ENCODE data around the gene ITGAL. TPM values are rescaled to one million over a fixed set of nuclear protein-coding genes. Genes with fewer than 3 reads are reported as not detected.
"Not testable (repeated sequence)": the region's sequence is repeated elsewhere in the genome, so short reads cannot be mapped to it uniquely, and the experiment has no call there.

The ITGAL gene
- total and polyA plus RNA-seq, 4 donors = 1.2 to 4.9 (median 3.7) TPM

GRCh38 chr16:30510376-30510938, 37.9 kb downstream of the ITGAL start:
- no peaks in the 10 kb centered on the region for H3K4me1 ChIP-seq (ENCODE audit: control insufficient read depth, insufficient read depth, low read length)
- H3K27me3 ChIP-seq (ENCODE audit: control insufficient read depth, insufficient read depth, low read length) = no peaks in the 10 kb centered on the region
- no peak overlapping the region for H3K4me3 ChIP-seq (ENCODE audit: low read depth, low read length)
- H3K9me3 ChIP-seq (ENCODE audit: control insufficient read depth, insufficient read depth, low read length) = no peaks in the 10 kb centered on the region
- H3K27ac ChIP-seq (ENCODE audit: low read depth, low read length) = no peak overlapping the region
- DNase-seq (ENCODE audit: low read depth in 4 of 6, low spot score in 6 of 6) = no peak
- 69% methylated on average over 3 of the region's 4 CpGs for WGBS (ENCODE audit: insufficient coverage)
- no peaks in the 10 kb centered on the region for H3K36me3 ChIP-seq (ENCODE audit: control insufficient read depth, insufficient read depth, low read length)

- no peak for DNase-seq (ENCODE audit: low read depth in 4 of 6, low spot score in 6 of 6)
- Histone ChIP-seq H3K4me1 (ENCODE audit: control insufficient read depth, insufficient read depth, low read length) (no peaks in the 10 kb centered on the region), H3K9me3 (ENCODE audit: control insufficient read depth, insufficient read depth, low read length) (no peaks in the 10 kb centered on the region), H3K36me3 (ENCODE audit: control insufficient read depth, insufficient read depth, low read length) (no peaks in the 10 kb centered on the region), H3K4me3 (ENCODE audit: low read depth, low read length) (no peak overlapping the region), H3K27ac (ENCODE audit: low read depth, low read length) (no peak overlapping the region), H3K27me3 (ENCODE audit: control insufficient read depth, insufficient read depth, low read length) (no peaks in the 10 kb centered on the region)
- WGBS (ENCODE audit: insufficient coverage) = 100% methylated on average over 2 of the region's 3 CpGs
These were observed 39.0 kb downstream of the ITGAL start for GRCh38 chr16:30511509-30511908.

- H3K4me3 ChIP-seq (ENCODE audit: low read depth, low read length) = no peak overlapping the region
- DNase-seq (ENCODE audit: low read depth in 4 of 6, low spot score in 6 of 6) = no peak
- no peak overlapping the region for H3K27ac ChIP-seq (ENCODE audit: low read depth, low read length)
- no peaks in the 10 kb centered on the region for H3K4me1 ChIP-seq (ENCODE audit: control insufficient read depth, insufficient read depth, low read length)
- 87% methylated on average over 2 of the region's 2 CpGs for WGBS (ENCODE audit: insufficient coverage)
- no peaks in the 10 kb centered on the region for H3K9me3 ChIP-seq (ENCODE audit: control insufficient read depth, insufficient read depth, low read length)
- no peaks in the 10 kb centered on the region for H3K36me3 ChIP-seq (ENCODE audit: control insufficient read depth, insufficient read depth, low read length)
- H3K27me3 ChIP-seq (ENCODE audit: control insufficient read depth, insufficient read depth, low read length) = no peaks in the 10 kb centered on the region
These were observed 42.7 kb downstream of the ITGAL start for GRCh38 chr16:30515275-30515674.

- WGBS (ENCODE audit: insufficient coverage) = 94% methylated on average over 8 of the region's 10 CpGs
- Histone ChIP-seq H3K4me1 (ENCODE audit: control insufficient read depth, insufficient read depth, low read length) (no peaks in the 10 kb centered on the region), H3K27ac (ENCODE audit: low read depth, low read length) (no peak overlapping the region), H3K27me3 (ENCODE audit: control insufficient read depth, insufficient read depth, low read length) (no peaks in the 10 kb centered on the region), H3K4me3 (ENCODE audit: low read depth, low read length) (no peak overlapping the region), H3K9me3 (ENCODE audit: control insufficient read depth, insufficient read depth, low read length) (no peaks in the 10 kb centered on the region), H3K36me3 (ENCODE audit: control insufficient read depth, insufficient read depth, low read length) (peaks cover 4% of the 10 kb centered on the region)
- DNase-seq (ENCODE audit: low read depth in 4 of 6, low spot score in 6 of 6) = no peak
These were observed 46.0 kb downstream of the ITGAL start for GRCh38 chr16:30518552-30518951.

GRCh38 chr16:30519120-30520049, 46.8 kb downstream of the ITGAL start:
- Histone ChIP-seq H3K9me3 (ENCODE audit: control insufficient read depth, insufficient read depth, low read length) (no peaks in the 10 kb centered on the region), H3K27me3 (ENCODE audit: control insufficient read depth, insufficient read depth, low read length) (no peaks in the 10 kb centered on the region), H3K4me3 (ENCODE audit: low read depth, low read length) (no peak overlapping the region), H3K4me1 (ENCODE audit: control insufficient read depth, insufficient read depth, low read length) (peaks cover 5% of the 10 kb centered on the region), H3K27ac (ENCODE audit: low read depth, low read length) (no peak overlapping the region), H3K36me3 (ENCODE audit: control insufficient read depth, insufficient read depth, low read length) (peaks cover 12% of the 10 kb centered on the region)
- WGBS (ENCODE audit: insufficient coverage) = 86% methylated on average over 20 of the region's 20 CpGs
- no peak for DNase-seq (ENCODE audit: low read depth in 4 of 6, low spot score in 6 of 6)

- no peak for DNase-seq (ENCODE audit: low read depth in 4 of 6, low spot score in 6 of 6)
- WGBS (ENCODE audit: insufficient coverage) = 92% methylated on average over 7 of the region's 7 CpGs
- peaks cover 22% of the 10 kb centered on the region for H3K36me3 ChIP-seq (ENCODE audit: control insufficient read depth, insufficient read depth, low read length)
These were observed 48.9 kb downstream of the ITGAL start for GRCh38 chr16:30521476-30521872.

GRCh38 chr16:30521873-30522641, 49.5 kb downstream of the ITGAL start:
- Histone ChIP-seq H3K27me3 (ENCODE audit: control insufficient read depth, insufficient read depth, low read length) (no peaks in the 10 kb centered on the region), H3K36me3 (ENCODE audit: control insufficient read depth, insufficient read depth, low read length) (peaks cover 22% of the 10 kb centered on the region), H3K27ac (ENCODE audit: low read depth, low read length) (no peak overlapping the region), H3K9me3 (ENCODE audit: control insufficient read depth, insufficient read depth, low read length) (no peaks in the 10 kb centered on the region), H3K4me3 (ENCODE audit: low read depth, low read length) (no peak overlapping the region), H3K4me1 (ENCODE audit: control insufficient read depth, insufficient read depth, low read length) (peaks cover 25% of the 10 kb centered on the region)
- DNase-seq (ENCODE audit: low read depth in 4 of 6, low spot score in 6 of 6) = no peak
- 63% methylated on average over 9 of the region's 11 CpGs for WGBS (ENCODE audit: insufficient coverage)

More at GRCh38 chr16:30521476-30521872, 48.9 kb downstream of the ITGAL start:
- H3K27ac ChIP-seq (ENCODE audit: low read depth, low read length) = no peak overlapping the region
- H3K4me1 ChIP-seq (ENCODE audit: control insufficient read depth, insufficient read depth, low read length) = peaks cover 22% of the 10 kb centered on the region
- no peaks in the 10 kb centered on the region for H3K27me3 ChIP-seq (ENCODE audit: control insufficient read depth, insufficient read depth, low read length)
- no peak overlapping the region for H3K4me3 ChIP-seq (ENCODE audit: low read depth, low read length)
- H3K9me3 ChIP-seq (ENCODE audit: control insufficient read depth, insufficient read depth, low read length) = no peaks in the 10 kb centered on the region

- not testable (repeated sequence) for H3K9me3 ChIP-seq (ENCODE audit: control insufficient read depth, insufficient read depth, low read length); H3K4me3 ChIP-seq (ENCODE audit: low read depth, low read length); H3K27me3 ChIP-seq (ENCODE audit: control insufficient read depth, insufficient read depth, low read length); DNase-seq (ENCODE audit: low read depth in 4 of 6, low spot score in 6 of 6); H3K27ac ChIP-seq (ENCODE audit: low read depth, low read length)
- Histone ChIP-seq H3K4me1 (ENCODE audit: control insufficient read depth, insufficient read depth, low read length) (peaks cover 33% of the 10 kb centered on the region), H3K36me3 (ENCODE audit: control insufficient read depth, insufficient read depth, low read length) (peaks cover 22% of the 10 kb centered on the region)
- 87% methylated on average over 3 of the region's 12 CpGs for WGBS (ENCODE audit: insufficient coverage)
These were observed 50.3 kb downstream of the ITGAL start for GRCh38 chr16:30522702-30523463.
